K562 (cell line): ENCODE data around the gene RPS2. TPM values are rescaled to one million over a fixed set of nuclear protein-coding genes. Genes with fewer than 3 reads are reported as not detected.

ENCODE experiments used
- CREB3 ChIP-seq: fragments of 450-650 bp; conservative IDR thresholded peaks from 2 replicates; pipeline ENCODE4 v1.6.1; 2016; ENCODE audit warnings: missing genetic modification characterization, low read depth, mild to moderate bottlenecking, missing compliant biosample characterization, moderate library complexity
- E2F6 ChIP-seq, 2 experiments: IDR thresholded peaks; 2 replicates each; pipeline ENCODE4 v1.6.1; 2011; ENCODE audit warnings: borderline replicate concordance in 1 of 2, control low read depth in 1 of 2, low read depth in 1 of 2, low read length in 1 of 2, mild to moderate bottlenecking in 1 of 2, mixed read lengths in 1 of 2, moderate library complexity in 1 of 2; ENCODE audit not compliant: insufficient read depth in 1 of 2, insufficient read length in 1 of 2, poor library complexity in 1 of 2, severe bottlenecking in 1 of 2; ENCODE audit errors: extremely low read depth in 1 of 2
- GABPA ChIP-seq: fragments of 200-800 bp; sonication (Bioruptor generic); conservative IDR thresholded peaks from 2 replicates; pipeline ENCODE4 v1.6.1; 2016; ENCODE audit warnings: low read depth, missing genetic modification characterization, missing compliant biosample characterization
- HCFC1 ChIP-seq: IDR thresholded peaks from 2 replicates; pipeline ENCODE4 v1.6.1; 2012; ENCODE audit warnings: low read depth, low read length, improper control_type of control experiment
- HMGXB4 ChIP-seq: sonication (generic); formaldehyde crosslinking; IDR thresholded peaks from 2 replicates; pipeline ENCODE4 v1.8.1; 2023; ENCODE audit warnings: mild to moderate bottlenecking, missing genetic modification reagents
- PCBP1 ChIP-seq: fragments of 200-400 bp; formaldehyde crosslinking; IDR thresholded peaks from 2 replicates; pipeline ENCODE4 v1.6.1; 2018; ENCODE audit warnings: mild to moderate bottlenecking, low read depth, low read length; ENCODE audit not compliant: poor library complexity, severe bottlenecking
- PHF8 ChIP-seq: fragments of 200-600 bp; sonication (generic); IDR thresholded peaks from 2 replicates; pipeline ENCODE4 v1.6.1; 2012; ENCODE audit warnings: mixed run types, mild to moderate bottlenecking, inconsistent platforms, low read length, moderate library complexity, borderline replicate concordance
- SMAD4 ChIP-seq: fragments of 250-450 bp; sonication (Bioruptor Pico); conservative IDR thresholded peaks from 2 replicates; pipeline ENCODE4 v1.8.0; 2021; ENCODE audit warnings: inconsistent platforms, mild to moderate bottlenecking, moderate library complexity
- VEZF1 ChIP-seq: fragments of 200-800 bp; sonication (Bioruptor generic); IDR thresholded peaks from 2 replicates; pipeline ENCODE4 v1.6.1; 2017; ENCODE audit warnings: missing genetic modification characterization, missing compliant biosample characterization
- ZNF263 ChIP-seq: sonication (generic); formaldehyde crosslinking; IDR thresholded peaks from 2 replicates; pipeline ENCODE4 v1.8.0; 2022; ENCODE audit warnings: mild to moderate bottlenecking, missing genetic modification reagents, borderline replicate concordance
- polyA plus RNA-seq, 8 experiments: library from polyadenylated mRNA; depleted of rRNA in 4 of 8; stranded (reverse) in 5 of 8; unstranded in 3 of 8; fragments of >200 nt; fragmentation: Nextera tagmentation in 2 of 8; fragmentation: Illumina TruSeq in 1 of 8; extraction: Ambion mirVana in 2 of 8; extraction: Trizol in 1 of 8; gene quantifications; 2 replicates each; pipeline versions ENCODE4 v1.2.1 to v1.2.3, GENCODE V29; 2011 to 2014; ENCODE audit warnings: inconsistent platforms in 1 of 8, missing spikeins in 1 of 8
- total RNA-seq, 7 experiments: library from RNA; depleted of rRNA in 6 of 7; stranded (reverse); fragments of >200 nt in 6 of 7; fragmentation: Illumina TruSeq in 2 of 7; extraction: Trizol in 2 of 7; gene quantifications; 2 replicates each; pipeline versions ENCODE4 v1.2.1 to v1.2.3, GENCODE V29; 2011 to 2021; ENCODE audit warnings: low replicate concordance in 1 of 7

Gene RPS2
- total and polyA plus RNA-seq, 9 of the 15 experiments (the other 6 are each of a cell fraction or from before 2014, with no cell fraction given) = 834 to 4,794 (median 3,793) TPM

GRCh38 chr16:1991948-1992703 is 27.5 kb upstream of the RPS2 start (continued):
- TF ChIP-seq HMGXB4 (CRISPR knock-in tag) = 0 out of 2 replicates have a peak, but pooled peaks have one; percentile 13
- peak; percentile 48; the same call in 1 of the 2 replicates for TF ChIP-seq SMAD4
- TF ChIP-seq VEZF1 (CRISPR knock-in tag) = peak; percentile 59
- TF ChIP-seq E2F6 (IDR thresholded peaks at IDR 0.05; ENCODE audit: borderline replicate concordance in 1 of 2, extremely low read depth in 1 of 2, insufficient read depth in 1 of 2, insufficient read length in 1 of 2, low read depth in 1 of 2, low read length in 1 of 2, poor library complexity in 1 of 2, severe bottlenecking in 1 of 2) = peak; percentile 96 to 98
- TF ChIP-seq ZNF263 (CRISPR knock-in tag) = peak; percentile 35; the same call in 1 of the 2 replicates
- 0 out of 2 replicates have a peak, but pooled peaks have one; percentile 23 for TF ChIP-seq HCFC1
- TF ChIP-seq PCBP1 = peak; percentile 30
- peak; percentile 72; the same call in 1 of the 2 replicates for TF ChIP-seq CREB3
- peak; percentile 81; the same call in 1 of the 2 replicates for TF ChIP-seq PHF8
- TF ChIP-seq GABPA (tag) = peak; percentile 48
